A673 (cell line): ENCODE data around the gene DMXL1. TPM values are rescaled to one million over a fixed set of nuclear protein-coding genes. Genes with fewer than 3 reads are reported as not detected.

Experiments used
- BruUV-seq: library from RNA; stranded (reverse); fragments of 400-500 nt; replicated peaks from 2 replicates; lab custom pipeline; 2021; lab: Mats Ljungman, UMichigan
- CTCF ChIA-PET: fragments of 300-600 bp; sonication (Branson Sonifier 250); formaldehyde crosslinking; loops from one replicate; lab custom pipeline; 2022; ENCODE audit warnings: antibody characterized with exemption; lab: Charles Lee
- POLR2A ChIA-PET: fragments of 300-600 bp; sonication (Branson Sonifier 250); formaldehyde crosslinking; loops from one replicate; lab custom pipeline; 2022; ENCODE audit warnings: antibody characterized with exemption; ENCODE audit not compliant: low non-redundant PET; lab: Charles Lee
- DNase-seq: peaks from one replicate; pipeline ENCODE4 v3.0.0-alpha.2; 2015; ENCODE audit warnings: low spot score
- H3K27ac ChIP-seq: fragments of 200-600 bp; sonication (generic); 2 replicates; pipeline ENCODE4 v1.5.1; 2016; ENCODE audit warnings: mixed run types, low read depth, mild to moderate bottlenecking, mixed read lengths, antibody characterized with exemption, low read length; ENCODE audit not compliant: poor library complexity, severe bottlenecking
- H3K27me3 ChIP-seq: fragments of 200-600 bp; sonication (generic); replicated peaks from 2 replicates; pipeline ENCODE4 v1.6.1; 2017; ENCODE audit warnings: mixed run types, low read depth, mild to moderate bottlenecking, mixed read lengths, antibody characterized with exemption, low read length; ENCODE audit not compliant: insufficient read depth, poor library complexity
- H3K36me3 ChIP-seq: fragments of 200-600 bp; sonication (generic); 2 replicates; pipeline ENCODE4 v1.6.1; 2016; ENCODE audit warnings: mixed run types, mild to moderate bottlenecking, mixed read lengths, antibody characterized with exemption, low read length; ENCODE audit not compliant: insufficient read depth, poor library complexity, severe bottlenecking
- H3K4me1 ChIP-seq: fragments of 200-600 bp; sonication (generic); 2 replicates; pipeline ENCODE4 v1.6.1; 2017; ENCODE audit warnings: mixed run types, mild to moderate bottlenecking, mixed read lengths, antibody characterized with exemption, low read length; ENCODE audit not compliant: insufficient read depth, poor library complexity, severe bottlenecking
- H3K4me3 ChIP-seq: fragments of 200-600 bp; sonication (generic); 2 replicates; pipeline ENCODE4 v1.5.1; 2016; ENCODE audit warnings: low read depth, mixed run types, mild to moderate bottlenecking, mixed read lengths, low read length; ENCODE audit not compliant: poor library complexity, severe bottlenecking
- H3K9me3 ChIP-seq: fragments of 200-600 bp; sonication (generic); 2 replicates; pipeline ENCODE4 v1.6.1; 2016; ENCODE audit warnings: mixed run types, low read depth, mild to moderate bottlenecking, mixed read lengths, antibody characterized with exemption, low read length; ENCODE audit not compliant: poor library complexity, severe bottlenecking
- EZH2 ChIP-seq: fragments of 200-600 bp; sonication (generic); IDR thresholded peaks from 2 replicates; pipeline ENCODE4 v1.6.1; 2017; ENCODE audit warnings: borderline replicate concordance, low read depth, mild to moderate bottlenecking, mixed read lengths, antibody characterized with exemption, low read length; ENCODE audit not compliant: poor library complexity, severe bottlenecking
- intact Hi-C: fragments of 100-400 bp; cut with micrococcal nuclease; formaldehyde crosslinking; loops from one replicate; pipeline ENCODE4 v1.10.0; 2022; ENCODE audit not compliant: unreplicated experiment
- microRNA-seq: library from miRNA; unstranded; fragments of <30 nt; microRNA quantifications from one replicate; pipeline ENCODE4 v1.2.0, GENCODE V29; 2021
- total RNA-seq: library from RNA; stranded (reverse); gene quantifications from 2 replicates; pipeline ENCODE4 v1.2.3, GENCODE V29; 2021
- TF ChIP-seq, protein P1 (sequence below): fragments of 300-800, 200-600 bp; sonication (generic); conservative IDR thresholded peaks from 2 replicates; pipeline ENCODE4 v1.5.1; 2017; ENCODE audit warnings: low read depth, mild to moderate bottlenecking, antibody characterized with exemption, low read length, moderate library complexity, mixed read lengths

Gene DMXL1
- total RNA-seq, 1 experiment from 2014 or later = 30.9 TPM

DNA sequence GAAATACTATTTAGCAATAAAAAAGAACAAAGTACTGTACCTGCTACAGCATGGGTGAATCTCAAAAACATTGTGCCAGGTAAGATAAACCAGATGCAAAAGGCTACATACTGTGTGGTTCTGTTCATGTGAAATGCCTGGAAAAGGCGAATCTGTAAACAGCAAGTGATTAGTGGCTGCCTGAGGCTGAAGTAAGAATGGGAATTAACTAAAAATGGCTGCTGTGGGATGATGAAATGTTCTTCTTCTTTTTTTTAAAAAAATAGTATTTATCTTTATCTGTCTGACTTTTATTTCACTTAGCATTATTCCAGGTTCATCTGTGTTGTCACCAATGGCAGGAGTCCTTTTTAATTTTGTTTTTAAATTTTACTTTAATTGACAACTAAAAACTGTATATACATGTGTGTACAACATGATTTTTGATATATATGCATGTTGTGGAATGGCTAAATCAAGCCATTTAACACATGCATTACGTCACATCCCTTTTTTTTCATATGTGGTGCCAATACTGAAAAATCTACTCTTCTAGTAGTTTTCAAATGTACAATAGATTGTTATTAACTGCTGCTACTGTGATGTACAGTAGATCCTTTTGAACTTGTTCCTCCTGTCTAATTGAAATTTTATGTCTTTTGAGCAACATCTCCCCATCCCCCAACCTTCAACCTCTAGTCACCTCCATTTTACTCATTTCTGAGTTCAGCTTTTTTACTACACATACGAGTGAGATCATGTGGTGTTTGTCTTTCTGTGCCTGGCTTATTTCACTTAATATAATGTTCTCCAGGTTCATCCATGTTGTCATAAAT is 222.0 kb downstream of the DMXL1 start:
- H3K4me1 ChIP-seq = no peaks in the 10 kb centered on the region
- ChIA-PET CTCF (no interaction called here), POLR2A (no interaction called here)
- DNase-seq = no peak
- no peaks in the 10 kb centered on the region for H3K27me3 ChIP-seq
- H3K27ac ChIP-seq = no peak overlapping the region
- intact Hi-C loops = no loop called here
- H3K36me3 ChIP-seq = no peaks in the 10 kb centered on the region
- no peak overlapping the region for H3K4me3 ChIP-seq
- no peaks in the 10 kb centered on the region for H3K9me3 ChIP-seq
- no TSS peak for BruUV-seq
- TF ChIP-seq, protein P1, sequence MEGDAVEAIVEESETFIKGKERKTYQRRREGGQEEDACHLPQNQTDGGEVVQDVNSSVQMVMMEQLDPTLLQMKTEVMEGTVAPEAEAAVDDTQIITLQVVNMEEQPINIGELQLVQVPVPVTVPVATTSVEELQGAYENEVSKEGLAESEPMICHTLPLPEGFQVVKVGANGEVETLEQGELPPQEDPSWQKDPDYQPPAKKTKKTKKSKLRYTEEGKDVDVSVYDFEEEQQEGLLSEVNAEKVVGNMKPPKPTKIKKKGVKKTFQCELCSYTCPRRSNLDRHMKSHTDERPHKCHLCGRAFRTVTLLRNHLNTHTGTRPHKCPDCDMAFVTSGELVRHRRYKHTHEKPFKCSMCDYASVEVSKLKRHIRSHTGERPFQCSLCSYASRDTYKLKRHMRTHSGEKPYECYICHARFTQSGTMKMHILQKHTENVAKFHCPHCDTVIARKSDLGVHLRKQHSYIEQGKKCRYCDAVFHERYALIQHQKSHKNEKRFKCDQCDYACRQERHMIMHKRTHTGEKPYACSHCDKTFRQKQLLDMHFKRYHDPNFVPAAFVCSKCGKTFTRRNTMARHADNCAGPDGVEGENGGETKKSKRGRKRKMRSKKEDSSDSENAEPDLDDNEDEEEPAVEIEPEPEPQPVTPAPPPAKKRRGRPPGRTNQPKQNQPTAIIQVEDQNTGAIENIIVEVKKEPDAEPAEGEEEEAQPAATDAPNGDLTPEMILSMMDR = no peak
- TF ChIP-seq EZH2 = no peak

- DNase-seq = no peak
- no peak overlapping the region for H3K4me3 ChIP-seq
- no peak for TF ChIP-seq EZH2
- TF ChIP-seq, protein P1 = no peak
- no peaks in the 10 kb centered on the region for H3K36me3 ChIP-seq
- H3K4me1 ChIP-seq = no peaks in the 10 kb centered on the region
- no TSS peak for BruUV-seq
- no peak overlapping the region for H3K27ac ChIP-seq
- CTCF ChIA-PET = no interaction called here
- intact Hi-C loops = no loop called here
- POLR2A ChIA-PET = no interaction called here
- no peaks in the 10 kb centered on the region for H3K9me3 ChIP-seq
- no peaks in the 10 kb centered on the region for H3K27me3 ChIP-seq
Measured at GRCh38 chr5:119293516-119293829, 222.6 kb downstream of the DMXL1 start.

Small RNAs within 50 kb of the gene (microRNA-seq; reads per million reads assigned to microRNA genes)
- gene MIR5706 = not detected

Other genes starting within 250 kb of the DMXL1 start
- 7.9 and 12.1 TPM in 2 replicates for gene DTWD2, start 82.5 kb upstream of the DMXL1 start, total RNA-seq